HFF-Myc (cell line): Measurements from ENCODE around the gene POC1B.

Experiments used
- DNase-seq: peaks from one replicate; pipeline ENCODE4 v3.0.0-alpha.2; 2011; ENCODE audit warnings: low read depth; ENCODE audit errors: extremely low read depth
- H3K4me3 ChIP-seq: replicated peaks from 2 replicates; pipeline ENCODE4 v1.5.1; 2011; ENCODE audit warnings: low read depth, mild to moderate bottlenecking, control low read depth, low read length
- TF ChIP-seq, protein P1 (sequence below): IDR thresholded peaks from 2 replicates; pipeline ENCODE4 v1.5.1; 2012; ENCODE audit warnings: mild to moderate bottlenecking, low read depth, low read length, control low read depth; ENCODE audit errors: missing control alignments

POC1B gene

DNA sequence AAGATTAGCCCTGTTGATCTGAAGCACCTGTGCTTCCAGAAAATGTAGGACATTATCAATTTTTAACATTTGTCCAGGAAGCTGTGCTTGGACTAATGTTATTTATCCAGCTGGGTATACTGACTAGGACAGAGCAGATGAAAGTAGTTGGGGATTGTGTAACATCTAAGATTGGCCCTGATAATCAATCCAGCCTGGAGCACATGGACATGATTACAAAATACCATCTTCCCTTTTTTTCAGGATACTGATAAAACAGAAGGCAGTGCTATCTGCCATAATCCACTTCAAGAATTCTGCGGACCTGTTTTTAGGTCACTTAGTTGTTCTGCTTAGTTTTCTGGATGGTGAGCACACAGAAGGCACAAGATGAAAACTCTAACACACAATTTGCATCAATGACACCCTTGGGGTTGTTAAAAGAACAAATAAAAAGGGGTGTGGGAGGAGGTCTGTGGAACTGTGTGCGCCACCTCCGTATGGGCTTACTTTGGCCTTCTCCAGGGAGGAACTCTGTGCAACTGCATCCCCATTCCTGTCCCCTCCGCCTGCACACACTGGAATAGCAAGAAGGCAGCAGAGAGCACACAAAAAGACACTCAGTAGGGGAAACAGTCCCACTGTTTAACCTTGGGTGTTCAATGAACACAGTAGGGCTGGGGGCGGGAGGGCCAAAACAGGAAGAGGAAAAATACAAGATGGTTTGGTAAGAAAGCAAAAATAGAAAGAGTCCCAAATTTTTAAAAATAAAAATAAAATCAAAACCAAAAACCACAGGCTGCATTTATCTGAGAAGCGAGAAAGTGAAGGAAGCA, 142.4 kb downstream of the POC1B start:
- TF ChIP-seq, protein P1, sequence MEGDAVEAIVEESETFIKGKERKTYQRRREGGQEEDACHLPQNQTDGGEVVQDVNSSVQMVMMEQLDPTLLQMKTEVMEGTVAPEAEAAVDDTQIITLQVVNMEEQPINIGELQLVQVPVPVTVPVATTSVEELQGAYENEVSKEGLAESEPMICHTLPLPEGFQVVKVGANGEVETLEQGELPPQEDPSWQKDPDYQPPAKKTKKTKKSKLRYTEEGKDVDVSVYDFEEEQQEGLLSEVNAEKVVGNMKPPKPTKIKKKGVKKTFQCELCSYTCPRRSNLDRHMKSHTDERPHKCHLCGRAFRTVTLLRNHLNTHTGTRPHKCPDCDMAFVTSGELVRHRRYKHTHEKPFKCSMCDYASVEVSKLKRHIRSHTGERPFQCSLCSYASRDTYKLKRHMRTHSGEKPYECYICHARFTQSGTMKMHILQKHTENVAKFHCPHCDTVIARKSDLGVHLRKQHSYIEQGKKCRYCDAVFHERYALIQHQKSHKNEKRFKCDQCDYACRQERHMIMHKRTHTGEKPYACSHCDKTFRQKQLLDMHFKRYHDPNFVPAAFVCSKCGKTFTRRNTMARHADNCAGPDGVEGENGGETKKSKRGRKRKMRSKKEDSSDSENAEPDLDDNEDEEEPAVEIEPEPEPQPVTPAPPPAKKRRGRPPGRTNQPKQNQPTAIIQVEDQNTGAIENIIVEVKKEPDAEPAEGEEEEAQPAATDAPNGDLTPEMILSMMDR, result no peak
- H3K4me3 ChIP-seq, result peak overlapping the region; percentile 8; the same call in 1 of the 2 replicates
- no peak for DNase-seq

DNA sequence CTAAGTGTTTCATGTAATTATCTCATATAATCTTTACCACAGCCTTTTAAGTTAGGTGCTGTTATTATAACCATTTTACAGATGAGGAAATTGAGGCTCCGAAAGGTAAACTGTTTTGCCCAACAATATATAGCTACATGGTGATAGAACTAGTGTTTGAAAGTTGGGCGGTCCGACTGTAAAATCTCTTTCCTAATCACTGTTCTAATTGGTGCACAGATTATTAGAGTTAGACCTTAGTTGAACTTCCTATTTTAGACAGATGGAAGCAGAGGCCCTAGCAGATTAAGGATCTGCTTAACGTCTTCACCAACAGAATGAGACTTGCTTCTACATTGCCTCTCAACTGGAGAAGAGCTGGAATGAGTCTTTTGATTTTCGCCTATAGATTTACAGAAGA, 143.5 kb downstream of the POC1B start:
- TF ChIP-seq, protein P1, result no peak
- no peak overlapping the region for H3K4me3 ChIP-seq
- no peak for DNase-seq

DNA sequence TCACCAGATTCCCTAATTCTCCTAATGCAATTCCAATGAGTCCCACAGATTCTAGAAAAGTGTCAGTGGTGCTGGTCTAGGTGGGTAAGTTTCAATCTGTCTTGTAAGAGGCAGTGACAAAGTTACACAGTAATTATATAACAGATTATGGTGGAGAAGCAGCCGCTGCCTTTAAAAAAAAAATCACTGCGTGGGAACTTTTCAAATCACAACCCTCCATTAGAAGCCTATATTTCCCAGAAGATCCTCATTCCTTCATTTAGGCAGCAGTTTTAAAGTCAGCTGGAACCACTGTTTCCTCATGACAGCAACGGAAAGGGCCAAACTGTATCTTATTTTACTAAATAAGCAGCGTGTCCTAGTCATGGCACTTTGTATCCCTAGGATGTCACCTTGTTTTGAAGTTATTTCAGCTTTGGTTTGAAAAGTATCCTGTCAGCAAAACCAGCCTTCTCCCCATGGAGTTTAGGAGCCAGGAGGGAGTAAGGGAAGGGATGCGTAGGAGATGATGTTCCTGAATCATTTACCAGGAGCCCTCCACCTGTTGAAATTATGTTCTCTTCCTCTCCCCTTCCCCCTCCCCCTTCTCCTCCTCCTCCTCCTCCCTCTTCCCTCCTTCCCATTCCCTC, 145.9 kb downstream of the POC1B start:
- DNase-seq, result no peak
- TF ChIP-seq, protein P1, result no peak
- H3K4me3 ChIP-seq, result no peak overlapping the region

DNA sequence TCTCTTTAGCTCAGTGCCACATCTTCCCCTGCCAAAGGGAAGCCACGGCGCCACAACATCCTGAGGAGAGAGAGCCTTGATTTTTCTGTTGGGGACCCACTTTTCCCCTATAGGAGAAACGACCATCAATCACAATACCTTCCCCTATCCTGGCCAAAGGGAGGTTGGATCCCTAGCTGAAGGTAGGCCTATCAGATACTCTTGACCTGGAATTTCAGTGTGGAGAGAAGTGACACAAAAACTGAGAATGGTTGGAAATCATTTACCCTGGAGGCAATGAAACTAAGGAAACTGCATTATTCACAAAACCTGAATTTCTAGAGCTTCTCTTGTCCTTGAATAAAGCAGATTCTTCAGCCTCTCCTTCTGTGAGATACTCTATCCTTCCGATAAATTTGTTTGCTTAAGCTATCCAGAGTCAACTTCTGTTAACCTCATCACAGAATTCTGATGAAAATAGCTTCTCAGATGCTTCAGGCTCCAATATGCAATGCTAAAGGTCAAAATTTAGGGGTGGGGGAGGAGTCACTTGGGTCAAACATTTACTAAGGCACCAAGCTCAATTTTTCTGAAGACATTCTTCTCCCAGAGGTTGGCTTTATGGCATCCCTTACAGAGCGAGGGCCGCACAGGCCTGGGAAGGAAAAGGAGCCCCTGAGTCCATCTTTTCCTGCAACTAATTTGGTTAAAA, 146.6 kb downstream of the POC1B start:
- TF ChIP-seq, protein P1, result no peak
- no peak for DNase-seq
- no peak overlapping the region for H3K4me3 ChIP-seq

DNA sequence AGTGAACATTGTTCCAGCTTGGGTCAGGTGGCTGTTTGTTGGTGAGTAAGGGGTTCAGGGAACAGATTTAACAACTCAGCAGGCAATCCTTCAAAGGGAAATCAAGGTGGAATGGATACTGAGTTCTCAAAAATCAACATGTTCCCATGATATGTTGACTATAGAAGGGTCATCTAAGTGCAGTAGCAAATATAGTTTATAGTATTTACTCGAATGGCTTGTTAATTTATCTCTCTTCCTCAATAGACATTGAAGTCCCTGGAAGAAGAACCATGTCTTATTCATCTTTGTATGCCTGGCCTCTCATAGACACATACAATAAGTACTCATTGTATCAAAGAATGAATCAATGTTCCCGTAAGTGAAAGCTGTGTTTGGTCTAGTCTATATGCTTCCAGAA, 149.0 kb downstream of the POC1B start:
- no peak overlapping the region for H3K4me3 ChIP-seq
- TF ChIP-seq, protein P1, result no peak
- no peak for DNase-seq

DNA sequence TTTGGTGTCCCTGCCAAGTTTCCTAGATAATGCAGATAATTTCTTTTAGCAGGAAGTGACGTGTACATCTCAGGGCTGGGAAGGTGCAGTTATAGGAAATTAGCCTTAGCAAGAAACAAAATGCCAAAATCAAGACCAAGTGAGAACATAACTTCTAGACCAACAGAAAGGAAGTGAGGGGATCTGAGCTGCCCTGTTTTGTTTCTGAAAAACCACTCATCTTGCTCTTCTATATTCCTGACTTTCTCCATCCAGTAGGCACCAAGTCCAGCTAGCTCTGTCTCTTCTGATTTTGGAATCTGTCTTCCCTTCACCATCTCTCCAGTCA, 149.7 kb downstream of the POC1B start:
- TF ChIP-seq, protein P1, result no peak
- no peak overlapping the region for H3K4me3 ChIP-seq
- DNase-seq, result no peak
